Tibial nerve (tissue), 4 donors: ENCODE data around the gene MAP4K2. TPM values are rescaled to one million over a fixed set of nuclear protein-coding genes. Genes with fewer than 3 reads are reported as not detected.
"Not testable (repeated sequence)": the region's sequence is repeated elsewhere in the genome, so short reads cannot be mapped to it uniquely, and the experiment has no call there.

Experiments used
- DNase-seq, 2 donors: peaks; one replicate each; pipeline ENCODE4 v3.0.0-alpha.2; 2019; ENCODE audit warnings: low spot score in 2 of 2
- H3K27ac ChIP-seq, 4 donors: fragments of 200-600 bp; sonication (generic) in 3 of 4; one replicate each; pipeline ENCODE4 v1.5.1; 2017 to 2019; ENCODE audit warnings: mild to moderate bottlenecking in 1 of 4
- H3K27me3 ChIP-seq, 2 donors: fragments of 200-600 bp; sonication (generic) in 1 of 2; one replicate each; pipeline versions ENCODE4 v1.5.1 to v1.6.0; 2017 to 2019
- H3K36me3 ChIP-seq, 3 donors: fragments of 200-600 bp; sonication (generic); one replicate each; pipeline ENCODE4 v1.5.1; 2018 to 2019
- H3K4me1 ChIP-seq, 4 donors: fragments of 200-600 bp; sonication (generic) in 3 of 4; one replicate each; pipeline ENCODE4 v1.5.1; 2017 to 2019
- H3K4me3 ChIP-seq, 4 donors: fragments of 200-600 bp; sonication (generic) in 3 of 4; one replicate each; pipeline ENCODE4 v1.5.1; 2017 to 2019; ENCODE audit warnings: mild to moderate bottlenecking in 1 of 4, moderate library complexity in 1 of 4
- H3K9me3 ChIP-seq, 4 donors: fragments of 200-600 bp; sonication (generic) in 3 of 4; one replicate each; pipeline ENCODE4 v1.5.1; 2017 to 2019
- EP300 ChIP-seq, 2 donors: sonication (generic); formaldehyde crosslinking; IDR thresholded peaks; one replicate each; pipeline ENCODE4 v1.6.1; 2017; ENCODE audit warnings: antibody characterized with exemption in 2 of 2, mild to moderate bottlenecking in 1 of 2
- POLR2A ChIP-seq, 2 donors: fragments of 450-650 bp; IDR thresholded peaks; one replicate each; pipeline ENCODE4 v1.6.1; 2017; ENCODE audit warnings: antibody characterized with exemption in 2 of 2, mild to moderate bottlenecking in 2 of 2, moderate library complexity in 2 of 2
- WGBS, 2 donors: methylation state at CpG; one replicate each; pipeline ENCODE4 v1.1.5; 2018; 5-methylcytosine and 5-hydroxymethylcytosine counted together
- total RNA-seq, 4 donors: library from RNA; depleted of rRNA; stranded (reverse); fragments of >200 nt; gene quantifications; one replicate each; pipeline ENCODE4 v1.1.0, GENCODE V29; 2016
- TF ChIP-seq, protein P1 (sequence below), 5 experiments: fragments of 200-600 bp in 3 of 5; fragments of 450-650 bp in 2 of 5; sonication (generic) in 3 of 5; IDR thresholded peaks; one replicate each; pipeline ENCODE4 v1.5.1; 2016 to 2019; ENCODE audit warnings: antibody characterized with exemption in 5 of 5, mild to moderate bottlenecking in 3 of 5, moderate library complexity in 2 of 5

MAP4K2 gene
- total RNA-seq, 4 donors from 2014 or later, result 10.6 to 22.2 (median 13.5) TPM

DNA sequence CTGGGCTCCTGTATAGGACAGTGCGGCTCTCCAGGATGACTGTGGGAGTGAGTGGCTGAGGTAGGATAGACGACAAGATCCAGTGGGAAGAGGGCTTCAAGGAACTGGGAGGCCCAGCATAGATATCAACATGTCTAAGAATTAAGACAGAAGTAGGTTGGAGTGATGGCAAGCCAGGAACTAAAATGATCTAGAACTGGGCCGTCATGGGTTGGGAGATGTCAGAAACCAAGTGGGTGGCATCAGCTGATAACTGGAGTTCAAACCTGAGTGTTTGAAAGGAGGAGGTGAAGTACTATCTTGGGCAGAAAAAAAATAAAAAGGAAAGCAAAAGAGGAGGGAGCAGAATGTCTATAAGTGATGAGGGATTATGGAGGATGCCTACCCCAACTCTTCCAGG lies 14.5 kb upstream of the MAP4K2 start:
- TF ChIP-seq POLR2A (IDR thresholded peaks at IDR 0.05) (no peak), EP300 (IDR thresholded peaks at IDR 0.05) (no peak)
- TF ChIP-seq, protein P1, sequence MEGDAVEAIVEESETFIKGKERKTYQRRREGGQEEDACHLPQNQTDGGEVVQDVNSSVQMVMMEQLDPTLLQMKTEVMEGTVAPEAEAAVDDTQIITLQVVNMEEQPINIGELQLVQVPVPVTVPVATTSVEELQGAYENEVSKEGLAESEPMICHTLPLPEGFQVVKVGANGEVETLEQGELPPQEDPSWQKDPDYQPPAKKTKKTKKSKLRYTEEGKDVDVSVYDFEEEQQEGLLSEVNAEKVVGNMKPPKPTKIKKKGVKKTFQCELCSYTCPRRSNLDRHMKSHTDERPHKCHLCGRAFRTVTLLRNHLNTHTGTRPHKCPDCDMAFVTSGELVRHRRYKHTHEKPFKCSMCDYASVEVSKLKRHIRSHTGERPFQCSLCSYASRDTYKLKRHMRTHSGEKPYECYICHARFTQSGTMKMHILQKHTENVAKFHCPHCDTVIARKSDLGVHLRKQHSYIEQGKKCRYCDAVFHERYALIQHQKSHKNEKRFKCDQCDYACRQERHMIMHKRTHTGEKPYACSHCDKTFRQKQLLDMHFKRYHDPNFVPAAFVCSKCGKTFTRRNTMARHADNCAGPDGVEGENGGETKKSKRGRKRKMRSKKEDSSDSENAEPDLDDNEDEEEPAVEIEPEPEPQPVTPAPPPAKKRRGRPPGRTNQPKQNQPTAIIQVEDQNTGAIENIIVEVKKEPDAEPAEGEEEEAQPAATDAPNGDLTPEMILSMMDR (IDR thresholded peaks at IDR 0.05), result no peak
- Histone ChIP-seq H3K27ac (no peak overlapping the region), H3K4me1 (no peaks in the 10 kb centered on the region), H3K4me3 (no peak overlapping the region), H3K9me3 (no peaks in the 10 kb centered on the region), H3K36me3 (no peaks in the 10 kb centered on the region), H3K27me3 (no peaks in the 10 kb centered on the region)
- DNase-seq, result no peak
- WGBS, 2 donors, result 84 to 86% methylated on average over 3 of the region's 3 CpGs

DNA sequence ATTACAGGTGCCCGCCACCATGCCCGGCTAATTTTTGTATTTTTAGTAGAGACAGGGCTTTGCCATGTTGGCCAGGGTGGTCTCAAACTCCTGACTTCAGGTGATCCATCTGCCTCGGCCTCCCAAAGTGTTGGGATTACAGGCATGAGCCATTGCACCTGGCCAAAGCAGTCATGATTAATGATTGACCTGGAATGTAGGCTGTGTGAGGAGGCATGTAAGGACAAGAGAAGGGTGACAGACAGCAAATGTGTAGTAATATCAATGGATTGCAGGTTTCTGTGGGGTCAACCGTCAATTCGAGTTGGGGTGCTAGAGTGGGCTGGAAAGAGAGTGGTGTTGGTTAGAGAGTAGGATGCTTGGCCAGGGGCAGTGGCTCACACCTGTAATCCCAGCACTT lies 12.4 kb upstream of the MAP4K2 start:
- H3K4me1 ChIP-seq, DNase-seq, H3K4me3 ChIP-seq, H3K9me3 ChIP-seq, H3K27me3 ChIP-seq, H3K27ac ChIP-seq, H3K36me3 ChIP-seq: not testable (repeated sequence)
- WGBS, 2 donors, result 90 to 94% methylated on average over 5 of the region's 5 CpGs

DNA sequence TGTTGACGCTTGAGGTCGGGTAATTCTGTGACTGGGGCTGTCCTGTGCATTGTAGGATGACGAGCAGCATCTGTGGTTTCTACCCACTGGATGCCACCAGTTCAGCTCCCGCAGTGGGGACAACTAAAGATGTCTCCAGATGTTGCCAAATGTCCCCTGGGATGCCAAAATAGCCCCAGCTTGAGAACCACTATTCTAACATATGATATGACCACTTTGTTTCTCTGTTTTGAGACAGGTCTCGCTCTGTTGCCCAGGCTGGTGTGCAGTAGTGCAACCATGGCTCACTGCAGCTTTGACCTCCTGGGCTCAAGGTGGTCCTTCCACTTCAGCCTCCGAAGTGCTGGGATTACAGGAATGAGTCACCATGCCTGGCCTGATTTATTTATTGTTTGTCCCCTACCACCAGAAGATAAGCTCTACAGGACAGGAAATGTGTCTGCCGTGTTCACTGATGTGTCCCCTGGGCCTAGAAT lies 11.7 kb upstream of the MAP4K2 start:
- Histone ChIP-seq H3K4me3 (no peak overlapping the region), H3K27me3 (no peaks in the 10 kb centered on the region), H3K4me1 (peaks cover 0 to 8% (median 2%) of the 10 kb centered on the region in 4 donors), H3K36me3 (no peaks in the 10 kb centered on the region), H3K9me3 (no peaks in the 10 kb centered on the region), H3K27ac (no peak overlapping the region)
- no peak for TF ChIP-seq EP300 (IDR thresholded peaks at IDR 0.05)
- TF ChIP-seq, protein P1 (IDR thresholded peaks at IDR 0.05), result no peak
- no peak for TF ChIP-seq POLR2A (IDR thresholded peaks at IDR 0.05)
- WGBS, 2 donors, result 63 to 70% methylated on average over 7 of the region's 7 CpGs
- no peak for DNase-seq

DNA sequence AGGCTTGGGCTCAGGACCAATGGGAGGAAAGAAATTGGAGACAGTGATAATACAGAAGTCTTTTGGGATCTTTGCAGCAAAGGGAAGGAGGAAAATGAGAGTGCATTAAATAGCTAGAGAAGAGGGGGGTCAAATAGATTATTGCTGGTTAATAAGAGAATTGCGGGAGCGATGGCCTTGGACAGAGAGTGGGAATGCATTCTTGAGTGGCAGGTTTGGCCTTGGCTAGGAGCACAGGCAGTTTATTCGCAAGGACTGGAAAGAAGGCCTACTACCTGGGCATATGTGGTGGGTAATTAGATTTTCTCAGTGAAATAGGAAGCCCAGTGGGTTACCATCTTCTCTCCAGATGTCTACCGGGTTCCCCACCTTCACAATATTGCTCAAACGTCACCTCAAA lies 10.8 kb upstream of the MAP4K2 start:
- H3K4me1 ChIP-seq, result peaks cover 0 to 17% (median 9%) of the 10 kb centered on the region in 4 donors
- no peak overlapping the region for H3K27ac ChIP-seq
- TF ChIP-seq, protein P1 (IDR thresholded peaks at IDR 0.05), result no peak
- TF ChIP-seq EP300 (IDR thresholded peaks at IDR 0.05), result no peak
- no peak for TF ChIP-seq POLR2A (IDR thresholded peaks at IDR 0.05)
- no peaks in the 10 kb centered on the region for H3K27me3 ChIP-seq
- DNase-seq, result no peak
- H3K36me3 ChIP-seq, result no peaks in the 10 kb centered on the region
- 80 to 85% methylated on average over 5 of the region's 5 CpGs for WGBS, 2 donors
- no peaks in the 10 kb centered on the region for H3K9me3 ChIP-seq
- no peak overlapping the region for H3K4me3 ChIP-seq

DNA sequence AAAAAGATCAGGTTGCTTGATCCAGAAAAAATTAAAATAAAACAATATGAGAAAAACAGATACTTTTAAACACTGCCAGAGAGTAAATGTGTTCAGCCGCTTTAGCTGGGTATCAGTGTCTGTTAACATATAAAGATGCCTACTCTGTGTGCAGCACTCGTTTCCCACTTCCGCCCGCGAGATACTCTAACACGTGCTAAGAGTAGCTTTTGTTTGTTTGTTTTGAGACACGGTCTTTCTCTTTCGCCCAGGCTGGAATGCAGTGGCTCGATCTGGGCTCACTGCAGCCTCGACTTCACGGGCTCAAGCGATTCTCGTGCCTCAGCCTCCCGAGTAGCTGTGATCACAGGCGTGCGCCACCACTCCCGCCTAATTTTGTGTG lies 7.9 kb upstream of the MAP4K2 start:
- H3K4me3 ChIP-seq, result peak overlapping the region; percentile 47 to 74 (median 69)
- peak in 1 of 2 donors; percentile 8 for DNase-seq
- no peaks in the 10 kb centered on the region for H3K9me3 ChIP-seq
- H3K4me1 ChIP-seq, result peaks cover 0 to 25% (median 9%) of the 10 kb centered on the region in 4 donors
- TF ChIP-seq, protein P1 (IDR thresholded peaks at IDR 0.05), result no peak
- TF ChIP-seq EP300 (IDR thresholded peaks at IDR 0.05) (no peak), POLR2A (IDR thresholded peaks at IDR 0.05) (no peak)
- H3K36me3 ChIP-seq, result peaks cover 0 to 26% (median 0%) of the 10 kb centered on the region in 3 donors
- 51 to 54% methylated on average over 17 of the region's 17 CpGs for WGBS, 2 donors
- peak overlapping the region in 3 of 4 donors; percentile 32 to 81 (median 70) for H3K27ac ChIP-seq
- no peaks in the 10 kb centered on the region for H3K27me3 ChIP-seq
